SH-SY5Y (cell line): ENCODE results near the gene DSCAM.

Experiments used
- GATA2 ChIP-seq: IDR thresholded peaks from 2 replicates; pipeline ENCODE4 v1.6.1; 2011; ENCODE audit warnings: mild to moderate bottlenecking, low read depth, low read length
- GATA3 ChIP-seq: IDR thresholded peaks from 2 replicates; pipeline ENCODE4 v1.6.1; 2011; ENCODE audit warnings: low read depth, mild to moderate bottlenecking, low read length, moderate library complexity

DNA sequence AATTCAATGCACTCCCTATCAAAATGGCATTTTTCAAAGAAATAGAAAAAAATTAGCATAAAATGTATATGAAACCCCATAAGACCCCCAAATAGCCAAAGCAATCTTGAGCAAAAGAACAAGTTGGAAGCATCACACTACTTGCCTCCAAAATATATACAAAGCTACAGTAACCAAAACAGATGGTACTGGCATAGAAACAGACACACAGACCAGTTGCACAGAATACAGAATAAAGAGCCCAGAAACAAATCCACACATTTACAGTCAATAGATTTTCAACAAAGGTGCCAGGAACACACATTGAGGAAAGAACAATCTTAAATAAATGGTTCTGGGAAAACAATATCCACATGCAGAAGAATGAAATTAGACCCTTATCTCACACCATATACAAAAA, 350.8 kb downstream of the DSCAM start:
- TF ChIP-seq GATA3 (no peak), GATA2 (no peak)
